Measurements from ENCODE around the gene SLC25A42. TPM values are rescaled to one million over a fixed set of nuclear protein-coding genes. Genes with fewer than 3 reads are reported as not detected.

The SLC25A42 gene
- total RNA-seq, 1 donor from 2014 or later, result 7.5 TPM

- H3K27me3 Mint-ChIP-seq (ENCODE audit: unreplicated experiment), result peaks cover 12% of the 10 kb centered on the region
- H3K36me3 Mint-ChIP-seq (ENCODE audit: low read depth, unreplicated experiment), result no peaks in the 10 kb centered on the region
- H3K4me1 Mint-ChIP-seq (ENCODE audit: unreplicated experiment), result no peaks in the 10 kb centered on the region
- H3K27ac Mint-ChIP-seq (ENCODE audit: unreplicated experiment), result no peak overlapping the region
- H3K4me3 Mint-ChIP-seq (ENCODE audit: unreplicated experiment), result no peak overlapping the region
- no peak for DNase-seq (ENCODE audit: low spot score)
- no peaks in the 10 kb centered on the region for H3K9me3 Mint-ChIP-seq (ENCODE audit: unreplicated experiment)
- TF ChIP-seq, protein P1, sequence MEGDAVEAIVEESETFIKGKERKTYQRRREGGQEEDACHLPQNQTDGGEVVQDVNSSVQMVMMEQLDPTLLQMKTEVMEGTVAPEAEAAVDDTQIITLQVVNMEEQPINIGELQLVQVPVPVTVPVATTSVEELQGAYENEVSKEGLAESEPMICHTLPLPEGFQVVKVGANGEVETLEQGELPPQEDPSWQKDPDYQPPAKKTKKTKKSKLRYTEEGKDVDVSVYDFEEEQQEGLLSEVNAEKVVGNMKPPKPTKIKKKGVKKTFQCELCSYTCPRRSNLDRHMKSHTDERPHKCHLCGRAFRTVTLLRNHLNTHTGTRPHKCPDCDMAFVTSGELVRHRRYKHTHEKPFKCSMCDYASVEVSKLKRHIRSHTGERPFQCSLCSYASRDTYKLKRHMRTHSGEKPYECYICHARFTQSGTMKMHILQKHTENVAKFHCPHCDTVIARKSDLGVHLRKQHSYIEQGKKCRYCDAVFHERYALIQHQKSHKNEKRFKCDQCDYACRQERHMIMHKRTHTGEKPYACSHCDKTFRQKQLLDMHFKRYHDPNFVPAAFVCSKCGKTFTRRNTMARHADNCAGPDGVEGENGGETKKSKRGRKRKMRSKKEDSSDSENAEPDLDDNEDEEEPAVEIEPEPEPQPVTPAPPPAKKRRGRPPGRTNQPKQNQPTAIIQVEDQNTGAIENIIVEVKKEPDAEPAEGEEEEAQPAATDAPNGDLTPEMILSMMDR (IDR thresholded peaks at IDR 0.05; ENCODE audit: unreplicated experiment), result no peak
Observed at GRCh38 chr19:19076476-19076875, 12.7 kb downstream of the SLC25A42 start.

- Mint-ChIP-seq H3K27me3 (ENCODE audit: unreplicated experiment) (peaks cover 12% of the 10 kb centered on the region), H3K36me3 (ENCODE audit: low read depth, unreplicated experiment) (peaks cover 6% of the 10 kb centered on the region), H3K9me3 (ENCODE audit: unreplicated experiment) (no peaks in the 10 kb centered on the region)
Observed at GRCh38 chr19:19077103-19077502, 13.3 kb downstream of the SLC25A42 start.

DNA sequence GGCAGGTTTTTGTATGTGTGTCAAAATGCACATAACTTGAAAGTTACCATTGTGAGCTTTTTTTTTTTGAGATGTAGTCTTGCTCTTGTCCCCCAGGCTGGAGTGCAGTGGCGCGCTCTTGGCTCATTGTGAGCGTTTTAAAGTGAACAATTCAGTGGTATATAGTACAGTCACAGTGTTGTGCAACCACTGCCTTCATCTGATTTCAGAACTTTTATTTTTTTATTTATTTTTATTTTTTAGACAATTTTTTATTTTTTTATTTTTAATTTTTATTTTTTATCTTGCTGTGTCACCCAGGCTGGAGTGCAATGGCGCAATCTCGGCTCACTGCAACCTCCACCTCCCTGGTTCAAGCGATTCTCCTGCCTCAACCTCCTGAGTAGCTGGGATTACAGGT is 15.0 kb downstream of the SLC25A42 start:
- TF ChIP-seq, protein P1 (IDR thresholded peaks at IDR 0.05; ENCODE audit: unreplicated experiment), result no peak
- no peak for DNase-seq (ENCODE audit: low spot score)
- H3K27me3 Mint-ChIP-seq (ENCODE audit: unreplicated experiment), result peaks cover 5% of the 10 kb centered on the region
- no peak overlapping the region for H3K27ac Mint-ChIP-seq (ENCODE audit: unreplicated experiment)
- no peaks in the 10 kb centered on the region for H3K9me3 Mint-ChIP-seq (ENCODE audit: unreplicated experiment)
- peaks cover 9% of the 10 kb centered on the region for H3K36me3 Mint-ChIP-seq (ENCODE audit: low read depth, unreplicated experiment)
- H3K4me1 Mint-ChIP-seq (ENCODE audit: unreplicated experiment), result no peaks in the 10 kb centered on the region
- no peak overlapping the region for H3K4me3 Mint-ChIP-seq (ENCODE audit: unreplicated experiment)

More at GRCh38 chr19:19077103-19077502, 13.3 kb downstream of the SLC25A42 start:
- TF ChIP-seq, protein P1 (IDR thresholded peaks at IDR 0.05; ENCODE audit: unreplicated experiment), result no peak
- Mint-ChIP-seq H3K27ac (ENCODE audit: unreplicated experiment) (no peak overlapping the region), H3K4me3 (ENCODE audit: unreplicated experiment) (no peak overlapping the region), H3K4me1 (ENCODE audit: unreplicated experiment) (no peaks in the 10 kb centered on the region)
- DNase-seq (ENCODE audit: low spot score), result no peak

DNA sequence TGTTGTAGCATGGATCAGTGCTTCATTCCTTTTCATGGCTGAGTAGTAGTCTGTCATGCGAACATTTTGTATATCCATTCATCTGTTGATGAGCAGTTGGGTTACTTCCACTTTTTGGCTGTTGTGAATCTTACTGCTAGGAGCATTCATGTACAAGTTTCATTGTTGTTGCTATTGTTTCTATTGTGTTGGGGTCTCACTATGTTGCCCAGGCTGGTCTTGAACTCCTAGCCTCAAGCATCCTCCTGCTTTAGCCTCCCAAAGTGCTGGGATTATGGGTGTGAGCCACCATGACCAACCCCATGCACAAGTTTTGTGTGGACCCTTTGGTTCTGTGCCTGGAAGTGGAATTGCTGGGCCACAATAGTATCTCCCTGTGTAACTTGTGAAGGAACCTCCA is 15.8 kb downstream of the SLC25A42 start:
- H3K27ac Mint-ChIP-seq (ENCODE audit: unreplicated experiment), result no peak overlapping the region
- no peak for DNase-seq (ENCODE audit: low spot score)
- H3K4me1 Mint-ChIP-seq (ENCODE audit: unreplicated experiment), result no peaks in the 10 kb centered on the region
- H3K9me3 Mint-ChIP-seq (ENCODE audit: unreplicated experiment), result no peaks in the 10 kb centered on the region
- peaks cover 9% of the 10 kb centered on the region for H3K36me3 Mint-ChIP-seq (ENCODE audit: low read depth, unreplicated experiment)
- peaks cover 5% of the 10 kb centered on the region for H3K27me3 Mint-ChIP-seq (ENCODE audit: unreplicated experiment)
- H3K4me3 Mint-ChIP-seq (ENCODE audit: unreplicated experiment), result no peak overlapping the region
- TF ChIP-seq, protein P1 (IDR thresholded peaks at IDR 0.05; ENCODE audit: unreplicated experiment), result no peak

DNA sequence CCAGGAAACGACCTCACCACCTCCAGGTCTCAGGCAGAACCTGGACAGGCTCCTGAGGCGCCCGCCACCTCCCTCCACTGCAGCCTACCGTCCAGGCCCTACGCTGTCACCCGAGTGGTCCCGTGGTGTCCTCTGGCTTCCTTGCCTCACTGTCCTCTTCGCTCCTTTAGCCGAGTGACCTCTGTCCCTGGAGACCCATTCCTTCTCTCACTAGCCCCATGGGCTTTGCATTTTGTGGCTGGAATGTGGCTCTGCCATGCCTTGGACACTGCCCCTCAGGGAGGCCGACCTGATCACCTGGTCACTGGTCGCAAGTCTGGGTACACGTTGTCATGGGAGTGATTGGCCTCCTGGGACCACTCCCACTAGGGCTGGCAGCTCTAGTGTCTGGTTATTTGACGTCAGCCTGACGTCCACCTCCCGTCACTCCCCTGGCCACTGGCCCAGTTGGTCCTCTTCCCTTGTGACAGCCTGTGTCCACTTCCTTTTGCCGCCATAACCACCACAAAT is 17.9 kb downstream of the SLC25A42 start:
- Mint-ChIP-seq H3K4me3 (ENCODE audit: unreplicated experiment) (no peak overlapping the region), H3K27me3 (ENCODE audit: unreplicated experiment) (no peaks in the 10 kb centered on the region), H3K4me1 (ENCODE audit: unreplicated experiment) (no peaks in the 10 kb centered on the region), H3K36me3 (ENCODE audit: low read depth, unreplicated experiment) (peaks cover 9% of the 10 kb centered on the region), H3K27ac (ENCODE audit: unreplicated experiment) (no peak overlapping the region), H3K9me3 (ENCODE audit: unreplicated experiment) (no peaks in the 10 kb centered on the region)
- TF ChIP-seq, protein P1 (IDR thresholded peaks at IDR 0.05; ENCODE audit: unreplicated experiment), result no peak
- DNase-seq (ENCODE audit: low spot score), result no peak

All from endothelial cell (in vitro differentiated cells).